H1 (cell line): ENCODE measurements around the gene CAPZB. TPM values are rescaled to one million over a fixed set of nuclear protein-coding genes. Genes with fewer than 3 reads are reported as not detected.

Experiments used
- BACH1 ChIP-seq: IDR thresholded peaks from 2 replicates; pipeline ENCODE4 v1.6.1; 2012; ENCODE audit warnings: low read length, improper control_type of control experiment
- CEBPB ChIP-seq: IDR thresholded peaks from 2 replicates; pipeline ENCODE4 v1.6.1; 2012; ENCODE audit warnings: low read depth, low read length
- CHD7 ChIP-seq: fragments of 300-600 bp; sonication (generic); IDR thresholded peaks from 2 replicates; pipeline ENCODE4 v1.7.1; 2012; ENCODE audit warnings: low read length, moderate library complexity, mild to moderate bottlenecking, inconsistent platforms; ENCODE audit not compliant: insufficient replicate concordance
- GABPA ChIP-seq: IDR thresholded peaks from 2 replicates; pipeline ENCODE4 v1.6.1; 2011; ENCODE audit warnings: mild to moderate bottlenecking, low read length, moderate library complexity, borderline replicate concordance; ENCODE audit not compliant: insufficient read depth
- HDAC6 ChIP-seq: IDR thresholded peaks from one replicate; pipeline ENCODE4 v1.7.1; 2012; ENCODE audit warnings: low read depth, mild to moderate bottlenecking, inconsistent platforms, low read length, moderate library complexity
- KDM4A ChIP-seq: IDR thresholded peaks from one replicate; pipeline ENCODE4 v1.7.1; 2012; ENCODE audit warnings: low read depth, mild to moderate bottlenecking, moderate library complexity, low read length, inconsistent platforms; ENCODE audit not compliant: severe bottlenecking
- SIN3A ChIP-seq, 2 experiments: IDR thresholded peaks in 1 of 2; conservative IDR thresholded peaks in 1 of 2; 2 replicates each; pipeline ENCODE4 v1.6.1; 2011 to 2012; ENCODE audit warnings: low read length in 2 of 2, improper control_type of control experiment in 1 of 2, low read depth in 1 of 2, mild to moderate bottlenecking in 1 of 2
- YY1 ChIP-seq: IDR thresholded peaks from 2 replicates; pipeline ENCODE4 v1.6.1; 2011; ENCODE audit warnings: low read depth, mild to moderate bottlenecking, low read length
- ZNF274 ChIP-seq: IDR thresholded peaks from 2 replicates; pipeline ENCODE4 v1.7.0; 2012; ENCODE audit warnings: low read length, borderline replicate concordance; ENCODE audit errors: extremely low read depth
- polyA plus RNA-seq, 7 experiments: library from polyadenylated mRNA; depleted of rRNA in 3 of 7; stranded (reverse) in 5 of 7; unstranded in 2 of 7; fragments of >200 nt in 5 of 7; fragments of 200-250 nt in 2 of 7; gene quantifications; 1 replicate in 5 of 7; 2 replicates in 1 of 7; 4 replicates in 1 of 7; pipeline versions ENCODE4 v1.2.1 to v1.2.3, GENCODE V29; 2011 to 2013; ENCODE audit warnings: missing spikeins in 2 of 7, mixed read lengths in 2 of 7
- total RNA-seq: library from RNA; stranded (reverse); fragmentation: NEBNext Ultra II Directional; extraction: Animal tissue kit (Norgen Biotek cat#: 25700); gene quantifications from 2 replicates; pipeline ENCODE4 v1.2.1, GENCODE V29; 2021
- TF ChIP-seq, protein P1 (sequence below): IDR thresholded peaks from 2 replicates; pipeline ENCODE4 v1.6.1; 2012; ENCODE audit warnings: inconsistent platforms

CAPZB gene
- total and polyA plus RNA-seq, 2 of the 8 experiments (the other 6 are each of a cell fraction or from before 2014, with no cell fraction given), result 162 to 371 TPM

- TF ChIP-seq CHD7 (no peak), ZNF274 (no peak), BACH1 (no peak), KDM4A (no peak), CEBPB (no peak), GABPA (no peak), SIN3A (conservative IDR thresholded peaks at IDR 0.05 in 1 of 2, IDR thresholded peaks at IDR 0.05 in 1 of 2; ENCODE audit: low read depth in 1 of 2, low read length in 2 of 2) (no peak), YY1 (no peak), HDAC6 (no peak)
- TF ChIP-seq, protein P1, sequence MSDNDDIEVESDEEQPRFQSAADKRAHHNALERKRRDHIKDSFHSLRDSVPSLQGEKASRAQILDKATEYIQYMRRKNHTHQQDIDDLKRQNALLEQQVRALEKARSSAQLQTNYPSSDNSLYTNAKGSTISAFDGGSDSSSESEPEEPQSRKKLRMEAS, result no peak
Observed at GRCh38 chr1:19340387-19340937, 144.9 kb downstream of the CAPZB start (continued).
